Measurements from ENCODE around the gene SOX13.

- TF ChIP-seq CTCF (IDR thresholded peaks at IDR 0.05): no peak
- no peak for TF ChIP-seq POLR2A (IDR thresholded peaks at IDR 0.05)
These were observed 81.8 kb downstream of the SOX13 start for GRCh38 chr1:204154568-204155255.

Data from uterus (tissue), 2 donors.